Epithelial cell of proximal tubule (primary cell): ENCODE data around the gene CDK5R2. TPM values are rescaled to one million over a fixed set of nuclear protein-coding genes. Genes with fewer than 3 reads are reported as not detected.

Source experiments
- DNase-seq: peaks from one replicate; pipeline ENCODE4 v3.0.0-alpha.2; 2011; ENCODE audit warnings: low read depth
- H3K4me3 ChIP-seq: 2 replicates; pipeline ENCODE4 v1.5.1; 2011; ENCODE audit warnings: low read depth, mild to moderate bottlenecking, low read length
- CTCF ChIP-seq: conservative IDR thresholded peaks from 2 replicates; pipeline ENCODE4 v1.5.1; 2012; ENCODE audit warnings: low read depth, mild to moderate bottlenecking, low read length
- total RNA-seq: library from RNA; depleted of rRNA; stranded (reverse); fragments of >200 nt; gene quantifications from 2 replicates; pipeline ENCODE4 v1.2.3, GENCODE V29; 2015

The CDK5R2 gene
- total RNA-seq, 1 donor from 2014 or later, result not detected

DNA sequence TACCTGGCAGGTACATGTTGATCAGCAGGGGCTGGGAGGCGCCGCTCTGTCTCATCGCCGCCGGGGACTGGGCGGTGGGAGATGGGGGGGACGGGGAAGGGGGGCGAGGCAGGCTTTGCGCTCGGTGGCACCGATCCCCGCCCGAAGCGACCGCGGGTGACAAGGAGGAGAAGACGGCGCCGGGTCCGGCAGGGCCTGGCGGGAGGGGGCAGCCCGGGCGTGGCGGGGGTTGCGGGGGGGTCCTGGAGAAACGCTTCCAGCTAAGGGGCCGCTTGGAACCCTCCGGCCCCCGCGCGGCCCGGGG, 25.5 kb downstream of the CDK5R2 start, which contains the start of gene FEV:
Gene FEV (minus strand): TSS at position 164 of the 304 bp plus-strand sequence. CDS start 109 bp downstream, at position 55.
- TF ChIP-seq CTCF, result no peak
- no peak for DNase-seq
- H3K4me3 ChIP-seq, result no peak within 1 kb of the TSS

DNA sequence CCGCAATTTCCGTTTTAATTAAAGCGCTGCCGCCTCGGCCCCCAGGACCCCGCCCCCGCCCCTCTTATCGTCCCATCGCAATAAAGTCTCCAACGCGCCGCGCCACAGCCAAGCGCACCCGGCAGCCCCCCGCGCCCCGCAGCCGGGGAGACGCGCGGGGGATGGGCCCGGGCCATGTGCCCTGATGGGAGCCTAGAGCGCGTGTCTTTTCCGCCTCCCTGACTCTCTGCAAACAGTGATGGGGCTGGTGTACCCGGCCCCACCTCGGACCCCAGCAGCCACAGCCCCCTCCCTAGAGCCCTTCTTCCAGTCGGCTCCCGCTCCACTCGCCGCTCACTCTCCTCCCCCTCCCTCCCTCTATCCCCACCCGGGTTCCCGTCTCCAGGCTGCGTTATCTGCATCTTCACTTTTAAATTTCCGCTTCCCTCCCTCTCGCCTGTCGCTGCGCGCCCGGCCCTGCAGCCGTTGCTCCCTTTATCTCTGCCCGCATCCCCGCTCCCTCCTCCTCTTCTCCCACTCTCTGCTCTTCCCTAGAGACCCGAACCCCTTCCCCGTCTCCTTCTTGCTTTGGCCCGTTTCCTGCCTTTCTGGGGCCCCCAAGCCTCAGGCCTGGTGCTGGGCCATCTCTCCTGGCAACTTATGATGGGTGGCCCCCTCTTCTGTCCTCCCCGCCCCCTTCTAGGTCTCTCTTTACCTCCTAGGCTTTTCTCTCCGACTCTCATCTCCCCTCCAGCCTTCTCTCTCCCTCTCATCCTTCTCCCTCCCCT, 26.0 kb downstream of the CDK5R2 start:
- DNase-seq, result no peak
- TF ChIP-seq CTCF, result no peak
- H3K4me3 ChIP-seq, result no peak overlapping the region

- no peak for DNase-seq
- TF ChIP-seq CTCF, result no peak
These were observed 26.8 kb downstream of the CDK5R2 start for GRCh38 chr2:218986148-218986761.

DNA sequence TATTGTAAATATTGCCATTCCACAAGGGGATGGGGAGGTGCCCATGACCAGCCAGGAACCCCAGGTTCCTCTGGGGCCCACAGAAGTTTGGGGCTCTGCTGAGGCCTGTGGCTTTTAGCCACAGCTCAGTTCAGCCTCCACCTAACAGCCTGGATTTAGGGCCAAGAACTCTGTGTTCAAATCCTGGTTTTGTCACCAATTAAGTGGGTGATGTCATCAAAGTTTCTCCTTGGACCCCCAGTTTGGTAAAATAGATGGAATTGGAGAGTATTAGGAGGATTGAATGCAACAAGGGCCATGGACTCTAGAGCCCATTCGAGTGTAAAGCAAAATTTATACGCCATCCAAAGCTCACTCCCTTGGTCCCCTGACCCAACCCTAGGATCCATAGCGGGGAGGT, 28.7 kb downstream of the CDK5R2 start:
- H3K4me3 ChIP-seq, result no peak overlapping the region
- TF ChIP-seq CTCF, result no peak
- no peak for DNase-seq

More at GRCh38 chr2:218986148-218986761, 26.8 kb downstream of the CDK5R2 start:
- no peak overlapping the region for H3K4me3 ChIP-seq

DNA sequence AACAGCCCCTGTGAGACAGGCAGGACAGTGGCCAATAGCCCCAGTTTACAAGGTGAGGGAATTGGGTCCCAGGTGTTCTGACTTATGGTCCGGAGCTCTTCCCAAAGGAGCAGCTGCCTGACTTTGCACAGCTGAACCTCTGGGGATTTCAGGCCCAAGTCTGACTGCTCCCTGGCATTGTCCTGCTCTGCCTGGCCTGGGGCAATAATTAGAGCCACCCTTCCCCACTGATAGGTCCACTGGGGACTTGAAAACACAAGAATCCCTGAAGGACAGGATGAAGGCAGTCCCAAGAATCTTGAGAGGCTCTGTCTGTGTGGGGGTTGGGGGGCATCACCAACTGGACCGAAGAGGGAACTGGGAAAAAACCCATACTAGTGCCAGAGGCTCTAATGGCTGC, 29.2 kb downstream of the CDK5R2 start:
- no peak for TF ChIP-seq CTCF
- no peak for DNase-seq
- no peak overlapping the region for H3K4me3 ChIP-seq

DNA sequence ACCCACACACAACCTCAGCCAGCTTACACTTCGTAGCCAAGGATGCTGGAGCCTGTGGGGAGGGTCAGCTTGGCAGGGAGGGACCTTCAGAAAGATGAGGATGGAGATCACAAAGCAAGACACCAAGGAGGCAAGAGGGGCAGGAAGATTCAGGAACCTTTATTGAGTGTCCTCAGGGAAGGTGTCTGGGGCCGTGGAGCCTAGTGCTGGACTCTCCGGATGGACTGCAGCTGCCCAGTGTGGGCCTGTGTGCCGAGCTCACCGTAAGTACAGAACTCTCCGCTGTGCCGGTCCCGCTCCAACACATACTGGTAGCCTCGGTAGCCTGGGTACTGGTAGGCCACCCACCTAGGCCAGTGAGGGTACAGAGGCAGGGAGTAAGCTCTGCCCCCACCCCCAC, 30.6 kb downstream of the CDK5R2 start:
- H3K4me3 ChIP-seq, result no peak overlapping the region
- TF ChIP-seq CTCF, result no peak
- no peak for DNase-seq

DNA sequence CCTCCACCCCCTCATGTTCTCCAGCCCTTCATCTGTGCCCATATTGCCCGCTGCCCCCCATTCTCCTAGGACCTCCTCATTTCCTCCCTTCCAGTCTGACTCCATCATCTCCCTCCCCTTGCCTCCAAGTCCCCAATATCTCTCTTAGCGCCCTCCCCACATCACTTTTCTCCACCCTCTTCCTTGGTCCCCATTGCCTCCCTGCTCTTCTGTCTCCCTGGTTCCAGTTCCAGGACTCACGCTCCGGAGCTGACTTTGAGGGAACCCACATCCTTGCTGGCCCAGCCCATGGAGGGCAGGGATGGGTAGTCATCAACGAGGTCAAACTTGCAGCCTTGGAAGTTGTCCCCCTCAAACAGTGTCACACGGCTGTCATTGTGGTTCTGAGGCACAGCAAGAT, 31.1 kb downstream of the CDK5R2 start:
- TF ChIP-seq CTCF, result no peak

More for the DNA sequence above, 31.1 kb downstream of the CDK5R2 start:
- DNase-seq, result no peak
- no peak overlapping the region for H3K4me3 ChIP-seq
